DOHH2 (cell line): ENCODE results near the gene EPX.

Experiments used
- H3F3A ChIP-seq: fragments of 200-600 bp; sonication (generic), shearing (Covaris generic); 2 replicates; pipeline ENCODE4 v1.6.0; 2016; ENCODE audit warnings: antibody characterized with exemption, mild to moderate bottlenecking; ENCODE audit not compliant: control insufficient read depth, insufficient read depth
- H3K27ac ChIP-seq: fragments of 200-600 bp; sonication (generic); 2 replicates; pipeline ENCODE4 v1.5.1; 2014; ENCODE audit warnings: low read depth, mild to moderate bottlenecking, low read length, moderate library complexity
- H3K27me3 ChIP-seq: fragments of 200-600 bp; sonication (generic); 2 replicates; pipeline ENCODE4 v1.6.1; 2014; ENCODE audit warnings: mild to moderate bottlenecking, low read length, mixed read lengths; ENCODE audit not compliant: control insufficient read depth
- H3K36me3 ChIP-seq: fragments of 200-600 bp; sonication (generic); 2 replicates; pipeline ENCODE4 v1.6.1; 2014; ENCODE audit warnings: mild to moderate bottlenecking, low read length, moderate library complexity, mixed read lengths; ENCODE audit not compliant: control insufficient read depth
- H3K4me1 ChIP-seq: fragments of 200-600 bp; sonication (generic); 2 replicates; pipeline ENCODE4 v1.6.1; 2014; ENCODE audit warnings: mild to moderate bottlenecking, low read length, mixed read lengths; ENCODE audit not compliant: control insufficient read depth
- H3K4me2 ChIP-seq: fragments of 200-600 bp; sonication (generic); 2 replicates; pipeline ENCODE4 v1.6.0; 2014; ENCODE audit warnings: mild to moderate bottlenecking, low read length, moderate library complexity
- H3K4me3 ChIP-seq: fragments of 200-600 bp; sonication (generic); 2 replicates; pipeline ENCODE4 v1.5.1; 2014; ENCODE audit warnings: mild to moderate bottlenecking, low read length, mixed read lengths
- H3K79me2 ChIP-seq: fragments of 200-600 bp; sonication (generic); 2 replicates; pipeline ENCODE4 v1.6.1; 2014; ENCODE audit warnings: mild to moderate bottlenecking, low read length, mixed read lengths; ENCODE audit not compliant: control insufficient read depth
- H3K9me2 ChIP-seq: fragments of 200-600 bp; sonication (generic); replicated peaks from 2 replicates; pipeline ENCODE4 v1.6.1; 2014; ENCODE audit warnings: mild to moderate bottlenecking, low read length, mixed read lengths; ENCODE audit not compliant: control insufficient read depth
- H3K9me3 ChIP-seq: fragments of 200-600 bp; sonication (generic); 2 replicates; pipeline ENCODE4 v1.6.1; 2014; ENCODE audit warnings: antibody characterized with exemption, low read length, mixed read lengths; ENCODE audit not compliant: control insufficient read depth, insufficient read depth
- H4K20me1 ChIP-seq: fragments of 200-600 bp; sonication (generic); 2 replicates; pipeline ENCODE4 v1.6.0; 2014; ENCODE audit warnings: low read depth, mild to moderate bottlenecking, antibody characterized with exemption, low read length, moderate library complexity; ENCODE audit not compliant: control insufficient read depth, insufficient read depth
- CTCF ChIP-seq: fragments of 200-600 bp; sonication (generic); IDR thresholded peaks from one replicate; pipeline ENCODE4 v1.5.1; 2014; ENCODE audit warnings: antibody characterized with exemption, mild to moderate bottlenecking, low read depth, low read length; ENCODE audit not compliant: poor library complexity, severe bottlenecking
- EZH2phosphoT487 ChIP-seq: fragments of 200-600 bp; sonication (generic); IDR thresholded peaks from 2 replicates; pipeline ENCODE4 v1.6.1; 2017; ENCODE audit warnings: borderline replicate concordance, mild to moderate bottlenecking, antibody characterized with exemption, low read length, moderate library complexity, mixed read lengths

EPX gene

GRCh38 chr17:58253082-58253481 is 60.6 kb downstream of the EPX start:
- TF ChIP-seq CTCF (no peak), EZH2phosphoT487 (no peak)
- Histone ChIP-seq H3K4me1 (peaks cover 6% of the 10 kb centered on the region), H3K36me3 (no peaks in the 10 kb centered on the region), H3K4me2 (no peak overlapping the region), H4K20me1 (no peaks in the 10 kb centered on the region), H3K9me2 (no peaks in the 10 kb centered on the region), H3K27ac (no peak overlapping the region), H3K79me2 (no peaks in the 10 kb centered on the region), H3K4me3 (no peak overlapping the region), H3F3A (no peaks in the 10 kb centered on the region), H3K9me3 (no peaks in the 10 kb centered on the region), H3K27me3 (peaks cover 28% of the 10 kb centered on the region)
